HK-2 (cell line): ENCODE data around the gene GSE1.

ENCODE experiments used
- DNase-seq: peaks from one replicate; pipeline ENCODE4 v3.0.0-alpha.2; 2018; ENCODE audit not compliant: unreplicated experiment

The GSE1 gene

DNA sequence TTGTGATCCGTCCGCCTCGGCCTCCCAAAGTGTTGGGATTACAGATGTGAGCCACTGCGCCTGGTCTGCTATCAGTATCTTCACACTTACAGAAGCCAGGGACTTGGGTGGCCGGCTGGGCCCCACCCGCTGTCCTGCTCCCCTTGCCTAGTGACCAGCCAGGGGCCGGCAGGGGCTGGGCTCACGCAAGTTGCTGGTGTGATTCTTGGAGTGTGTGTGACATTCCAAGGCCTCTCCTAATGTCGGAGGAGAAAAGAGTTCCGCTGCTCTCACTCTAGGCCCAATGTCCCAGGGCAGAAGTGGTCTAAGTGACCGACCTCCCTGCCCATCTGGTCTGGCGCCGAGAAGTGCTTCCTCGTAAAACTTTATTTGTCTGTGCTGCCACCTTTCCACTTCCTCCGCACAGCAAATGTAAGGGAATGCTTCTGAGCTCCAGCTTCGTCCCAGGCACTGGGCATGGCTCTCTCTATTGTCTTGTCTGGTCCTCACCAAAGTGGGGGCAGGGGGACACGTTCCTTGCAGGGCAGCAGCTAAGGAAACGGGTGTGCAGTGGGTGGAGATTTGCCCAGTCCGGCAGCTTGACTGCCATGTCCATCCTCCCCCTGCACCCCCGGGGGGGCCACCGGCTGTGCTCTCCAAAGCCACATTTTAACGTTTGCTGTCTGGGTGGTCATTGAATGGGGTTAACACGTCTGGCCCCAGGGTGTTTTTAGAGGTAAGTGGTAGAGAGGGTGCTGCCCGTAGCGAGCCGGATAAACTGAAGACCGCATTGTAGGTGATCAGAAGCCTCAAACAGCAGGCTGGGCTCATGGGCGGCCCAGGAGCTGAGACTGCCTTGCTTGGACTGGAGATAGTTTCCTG lies 7.8 kb upstream of the GSE1 start:
- no peak for DNase-seq

DNA sequence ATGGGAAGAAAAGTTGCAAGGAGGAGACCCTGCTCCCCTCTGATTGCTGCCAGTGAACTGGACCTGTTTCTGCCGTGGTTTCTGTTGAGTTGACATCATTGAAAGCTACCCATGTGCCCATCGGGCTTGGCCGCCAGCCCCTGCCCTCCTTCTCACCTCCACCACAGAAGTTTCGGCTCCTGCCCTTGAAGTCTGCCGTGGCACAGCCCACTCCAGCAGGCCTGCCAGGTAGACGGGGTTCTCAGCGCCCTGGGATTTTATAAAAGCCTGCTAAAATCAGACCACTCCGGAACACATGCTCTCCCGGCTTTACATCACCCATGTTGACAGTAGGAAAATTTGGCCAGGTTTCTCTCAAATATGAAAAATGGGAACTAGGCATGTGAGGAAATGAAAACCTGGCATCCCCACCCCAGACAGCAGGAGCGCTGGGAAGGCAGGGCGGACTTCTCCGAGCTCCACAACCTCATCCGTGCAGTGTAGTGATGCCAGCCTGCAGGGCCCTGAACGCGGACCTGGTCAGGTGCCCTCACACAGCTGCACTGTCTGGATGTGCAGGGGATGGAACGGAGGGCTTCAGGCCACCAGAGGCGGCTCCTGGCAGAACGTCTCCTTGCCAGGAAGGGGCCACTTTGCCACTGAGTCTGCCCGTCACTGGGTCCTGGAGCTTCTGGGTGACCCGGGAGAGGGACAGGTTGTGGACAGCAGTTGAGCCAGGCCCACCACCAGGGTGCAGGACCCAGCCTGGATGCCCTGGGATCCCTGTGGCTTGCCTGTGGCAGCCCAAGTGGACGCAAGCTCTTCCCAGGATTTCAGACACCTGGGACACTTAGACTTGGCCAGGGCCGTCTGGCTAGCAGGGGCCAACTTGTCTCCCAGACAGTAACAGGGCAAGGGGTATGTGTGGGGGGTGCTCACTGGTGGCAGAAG lies 6.9 kb upstream of the GSE1 start:
- no peak for DNase-seq

DNA sequence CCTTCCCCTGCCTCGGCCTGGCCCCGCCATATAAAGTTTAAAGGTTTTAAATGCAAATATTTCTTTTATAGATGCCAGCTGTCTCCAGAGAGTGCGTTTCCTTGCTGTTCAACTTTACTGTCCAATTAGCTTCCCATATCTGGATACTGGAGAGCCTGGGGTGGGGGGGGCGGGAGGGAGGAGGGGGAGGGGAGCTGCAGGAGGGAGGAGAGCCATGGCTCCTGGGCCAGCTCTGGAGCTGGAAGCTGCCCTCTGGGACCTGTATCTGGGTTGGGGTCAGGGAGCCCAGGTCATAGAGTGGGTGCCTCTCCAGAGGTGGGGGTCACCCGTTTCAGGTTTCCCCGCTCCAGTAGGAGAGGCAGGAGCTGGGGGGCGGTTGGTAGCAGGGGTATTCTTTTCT lies 6.2 kb upstream of the GSE1 start:
- no peak for DNase-seq

DNA sequence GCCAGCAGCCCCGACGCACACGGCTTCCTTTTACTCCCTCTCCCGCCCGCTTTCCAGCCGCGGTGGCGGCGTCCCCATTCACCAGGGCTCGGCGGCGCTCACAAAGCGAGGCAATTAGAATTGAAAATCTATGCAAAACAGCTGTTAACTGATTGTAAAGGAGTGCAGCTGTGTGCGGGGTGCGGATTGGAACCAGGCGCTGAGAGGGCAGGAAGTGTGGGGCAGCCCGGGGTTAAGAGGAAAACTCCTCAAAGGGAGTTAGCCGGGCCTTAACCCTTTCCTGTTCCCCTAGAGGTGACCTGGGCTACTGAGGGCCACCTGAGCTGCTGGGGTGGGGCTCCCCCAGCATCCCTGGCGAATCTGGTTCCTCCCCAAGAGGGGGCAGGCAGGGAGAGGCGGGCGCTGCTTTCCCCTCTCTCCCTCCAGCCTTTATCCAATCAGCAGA lies 5.8 kb upstream of the GSE1 start:
- DNase-seq, result no peak

DNA sequence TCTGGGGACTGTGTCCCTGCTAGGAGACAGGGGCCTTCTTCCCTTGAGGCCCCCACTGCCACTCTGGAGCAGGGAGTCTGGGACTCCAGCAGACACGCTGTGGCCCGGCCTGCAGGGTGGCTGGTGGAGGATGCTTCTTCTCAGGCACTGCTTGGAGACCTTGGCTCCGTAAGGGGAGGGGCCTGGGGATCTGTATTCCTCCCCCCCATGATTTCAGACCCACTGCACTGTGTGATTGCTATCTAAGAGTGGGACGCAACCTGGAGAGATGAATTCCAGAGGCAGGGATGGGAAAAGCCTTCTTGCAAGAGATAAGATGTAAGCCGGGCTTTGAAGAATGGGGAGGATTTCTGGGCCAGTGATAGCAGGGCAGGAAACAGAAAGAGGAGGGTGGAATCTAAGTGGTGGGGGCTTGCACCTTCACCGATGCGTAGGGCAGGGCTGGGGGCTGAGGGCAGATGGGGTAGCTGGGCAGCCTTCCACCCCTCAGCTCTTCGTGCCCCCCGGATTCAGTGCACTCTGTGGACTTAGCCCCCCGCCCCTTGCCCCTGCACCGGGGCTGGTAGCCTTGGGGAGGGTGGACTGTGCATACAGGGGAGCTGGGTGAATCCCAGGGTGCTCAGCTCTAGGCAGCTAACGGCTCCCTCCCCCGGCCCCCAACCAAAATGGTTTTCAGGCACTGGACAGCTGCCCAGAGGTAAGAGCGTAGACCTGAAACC lies 5.2 kb upstream of the GSE1 start:
- no peak for DNase-seq

DNA sequence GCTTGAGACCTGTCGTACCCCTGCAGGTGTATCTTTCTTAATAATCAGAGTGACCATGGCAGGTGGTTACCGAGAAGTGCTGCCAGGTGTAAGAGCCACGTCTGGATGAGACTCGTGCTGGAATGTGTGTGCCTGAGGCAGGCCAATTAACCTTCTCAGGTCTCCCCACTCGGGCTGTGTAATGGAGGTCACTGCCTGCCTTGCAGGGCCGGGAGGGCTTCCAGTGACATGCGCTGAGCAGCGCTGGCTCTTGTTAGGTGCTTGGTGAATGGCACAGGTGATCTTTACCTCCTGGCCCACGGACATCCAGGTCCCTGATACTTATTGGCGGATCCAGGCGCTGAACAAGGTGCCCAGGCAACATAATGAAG lies 4.6 kb upstream of the GSE1 start:
- DNase-seq, result no peak

DNA sequence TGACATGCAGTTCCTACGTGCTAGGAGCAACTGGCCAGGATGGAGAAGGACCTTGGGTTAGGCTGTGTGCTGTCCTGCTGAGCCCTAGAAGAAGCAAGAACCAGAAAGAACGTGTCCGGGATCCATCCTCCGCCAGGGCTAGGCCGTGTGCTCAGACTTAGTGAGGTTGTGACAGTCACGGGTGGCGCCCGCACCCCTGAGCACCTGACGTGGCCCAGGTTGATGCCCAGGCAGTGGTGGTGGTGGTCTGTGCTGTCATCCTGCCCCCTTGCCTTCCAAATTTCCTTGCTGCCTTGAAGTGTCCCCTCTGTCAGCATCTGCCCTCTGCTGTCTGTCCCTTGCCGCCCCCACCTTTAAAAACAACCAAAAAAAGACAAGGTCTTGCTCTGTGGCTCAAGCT lies 4.2 kb upstream of the GSE1 start:
- no peak for DNase-seq

DNA sequence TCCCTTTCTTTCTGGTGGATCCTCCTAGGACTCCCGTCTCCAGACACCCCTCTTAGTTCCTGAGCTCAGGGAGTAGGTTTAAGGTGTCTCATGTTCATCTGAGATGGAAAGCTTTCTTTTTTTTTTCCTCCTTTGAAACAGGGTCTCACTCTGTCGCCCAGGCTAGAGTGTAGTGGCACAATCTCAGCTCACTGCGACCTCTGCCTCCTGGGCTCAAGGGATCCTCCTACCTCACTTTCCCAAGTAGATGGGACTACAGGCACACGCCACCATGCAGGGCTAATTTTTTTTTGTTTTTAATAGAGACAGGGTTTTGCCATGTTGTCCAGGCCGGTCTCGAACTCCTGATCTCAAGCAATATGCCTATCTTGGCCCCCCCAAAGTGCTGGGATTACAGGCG lies 3.6 kb upstream of the GSE1 start:
- no peak for DNase-seq

DNA sequence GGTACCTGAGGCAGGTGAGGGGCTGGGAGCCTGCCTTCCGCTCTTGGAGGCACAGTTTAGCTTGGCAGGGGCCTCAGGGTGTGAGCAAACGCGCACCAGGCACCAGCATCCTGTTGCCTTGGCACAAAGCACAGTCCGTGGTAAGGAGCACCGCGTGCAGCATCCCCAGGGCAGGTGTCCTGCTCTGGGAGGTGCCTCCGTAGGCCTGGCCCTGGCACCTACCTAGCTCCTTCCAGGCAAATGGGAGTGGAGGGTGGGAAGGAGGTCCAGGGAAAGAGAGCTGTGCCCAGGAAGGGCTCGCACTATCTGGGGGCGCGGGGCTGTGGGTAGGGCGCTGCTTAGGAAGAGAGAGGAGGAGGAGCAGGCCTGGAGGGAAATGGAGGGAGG lies 3.1 kb upstream of the GSE1 start:
- DNase-seq, result no peak

DNA sequence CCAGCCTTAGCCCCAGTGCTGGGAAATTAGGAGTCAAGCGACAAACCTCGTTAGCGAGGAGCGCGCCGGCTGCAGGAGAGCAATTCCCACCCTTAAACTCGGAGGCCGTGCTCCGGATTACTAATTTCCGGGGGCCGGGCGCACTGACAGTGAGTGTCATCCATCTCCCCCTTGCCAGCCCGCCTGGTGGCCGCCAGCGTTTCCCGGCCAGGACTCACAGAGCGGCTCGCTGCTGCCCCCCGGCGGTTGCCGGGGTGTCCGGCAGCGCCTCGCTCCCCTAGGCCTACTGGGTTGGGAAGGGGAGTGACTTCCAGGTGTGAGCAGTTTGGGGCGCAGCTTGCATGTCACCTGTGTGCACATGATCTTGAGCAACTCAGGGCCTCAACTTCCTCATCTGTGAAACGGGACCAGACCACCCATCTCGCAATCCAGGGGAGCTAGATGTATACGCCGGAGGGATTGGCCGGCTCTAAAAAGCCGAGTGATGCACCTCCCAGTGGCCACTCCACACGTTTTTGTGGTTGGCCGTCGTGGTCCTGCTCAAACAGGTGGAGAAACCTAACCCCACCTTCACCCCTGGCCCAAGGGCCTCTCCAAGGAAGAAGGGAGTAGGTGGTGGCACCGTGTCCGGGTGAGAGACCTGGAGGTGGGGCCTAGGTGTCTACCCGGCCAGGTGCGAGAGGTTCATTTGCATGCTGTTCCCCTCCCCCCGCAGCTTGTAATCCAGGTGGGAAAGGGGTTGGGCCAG lies 2.5 kb upstream of the GSE1 start:
- peak; percentile 91 for DNase-seq

DNA sequence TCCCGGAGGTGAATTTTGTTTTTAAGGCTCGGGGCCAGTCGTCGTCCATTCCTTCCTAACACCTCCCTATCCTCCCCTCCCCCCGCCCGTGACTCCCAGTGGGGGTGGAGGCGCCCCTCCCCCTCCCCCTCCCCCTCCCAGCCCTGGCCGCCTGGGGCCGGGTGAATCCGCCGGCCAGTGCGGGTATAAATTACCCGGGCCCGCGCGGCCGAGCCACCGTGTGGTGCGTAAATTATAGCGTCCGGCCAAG lies 2.0 kb upstream of the GSE1 start:
- DNase-seq, result no peak

DNA sequence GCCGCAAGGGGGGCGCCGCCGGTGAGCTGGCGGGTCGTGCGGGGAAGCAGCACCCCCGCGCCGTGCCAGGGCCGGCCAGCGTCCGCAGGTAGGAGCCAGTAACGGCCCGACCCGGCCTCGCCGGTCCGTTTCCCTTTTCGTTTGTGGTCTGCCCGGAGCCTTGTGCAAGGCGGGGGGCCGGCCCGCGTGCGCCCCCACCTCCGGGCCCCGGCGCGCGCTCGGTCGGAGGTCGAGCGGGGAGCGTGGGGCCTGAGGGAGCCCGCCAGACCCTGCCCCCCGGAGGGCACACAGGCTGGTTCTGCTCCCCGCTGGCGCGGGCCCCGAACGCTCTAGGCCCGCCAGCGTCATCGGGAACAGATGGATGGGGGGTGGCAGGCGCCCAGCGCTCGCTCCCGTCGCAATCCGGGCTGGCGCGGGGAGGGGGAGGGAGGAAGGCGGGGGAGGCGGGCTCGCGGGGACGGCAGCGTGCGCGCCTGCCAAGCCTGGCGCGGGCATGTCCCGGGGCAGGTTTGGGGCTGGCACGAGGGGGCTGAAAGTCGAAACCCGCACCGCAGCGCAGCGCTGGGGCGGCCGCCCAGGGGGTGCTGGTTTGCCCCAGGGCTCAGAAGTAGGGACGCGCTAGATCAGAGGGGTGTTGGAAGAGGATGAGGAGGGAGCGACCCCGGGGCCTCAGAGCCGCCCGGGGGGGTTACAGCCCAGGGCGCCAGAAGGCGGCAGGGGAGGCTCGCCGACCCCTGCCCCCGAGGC lies 1.5 kb upstream of the GSE1 start:
- DNase-seq, result peak; percentile 82

DNA sequence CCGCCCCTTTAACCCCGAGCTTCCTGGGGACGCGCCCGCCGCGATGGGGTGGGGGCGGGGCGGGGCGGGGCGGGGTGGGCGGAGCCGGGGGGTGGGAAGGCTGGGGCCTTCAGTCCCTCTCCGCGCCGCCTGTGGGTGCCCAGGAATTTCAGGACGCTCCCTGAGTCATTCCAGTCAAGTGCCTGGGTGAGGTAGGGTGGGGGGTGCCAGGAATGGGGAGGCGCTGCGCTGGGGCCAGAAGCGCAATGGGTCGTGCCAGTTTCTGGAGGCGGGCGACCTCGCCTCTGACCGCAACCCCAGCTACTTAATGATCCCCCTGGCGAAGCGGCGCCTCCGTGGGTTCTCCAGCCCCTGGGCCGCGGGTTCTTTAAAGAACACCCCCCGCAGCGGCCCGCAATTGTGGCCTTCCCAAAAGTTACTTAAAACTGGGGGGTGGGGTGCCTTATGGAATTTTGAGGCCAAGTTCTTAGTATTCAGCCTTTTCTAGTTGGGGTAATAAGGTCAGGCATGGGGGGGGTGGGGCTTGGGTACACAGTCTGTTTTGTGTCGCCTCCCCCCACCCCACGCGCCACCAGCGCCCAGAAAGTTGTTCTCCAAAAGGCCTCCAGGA lies 826 bp upstream of the GSE1 start:
- DNase-seq, result peak; percentile 97

DNA sequence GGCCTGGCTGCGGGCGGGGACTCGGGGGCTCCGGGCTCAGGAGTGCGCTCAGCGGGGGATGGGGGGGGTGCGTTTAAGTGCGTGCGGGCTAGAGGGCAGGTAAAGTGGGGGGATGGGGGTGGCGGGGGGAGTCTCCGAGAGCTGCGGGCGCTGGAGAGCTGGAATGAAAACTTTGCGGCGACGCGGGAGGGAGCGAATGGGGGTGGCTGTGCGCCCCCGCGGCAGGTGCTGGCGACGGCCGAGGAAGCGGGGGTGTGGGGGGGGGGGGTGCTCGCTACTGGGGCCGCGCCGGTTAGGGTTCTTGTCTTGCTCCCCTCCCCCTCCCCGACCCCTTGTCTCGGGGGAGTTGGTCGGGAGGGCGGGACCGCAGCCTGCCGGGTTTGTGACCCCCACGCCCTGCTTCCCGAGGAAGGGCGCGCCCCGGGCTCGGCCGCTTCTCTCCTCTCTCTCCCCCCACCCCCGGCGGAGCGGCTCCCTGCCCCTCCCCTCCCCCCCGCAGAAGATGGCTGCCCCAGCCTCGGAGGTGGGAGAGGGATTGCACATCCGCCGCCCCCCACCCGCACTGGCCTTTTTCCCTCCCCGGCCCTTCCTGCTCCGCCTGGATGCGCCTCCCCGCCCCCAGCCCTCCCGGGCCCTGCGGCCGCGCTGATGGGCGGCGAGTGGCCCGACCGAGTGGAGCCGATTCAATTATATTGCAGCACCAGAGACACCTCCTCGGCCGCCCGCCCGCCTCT lies 649 bp downstream of the GSE1 start:
- DNase-seq, result peak; percentile 72

DNA sequence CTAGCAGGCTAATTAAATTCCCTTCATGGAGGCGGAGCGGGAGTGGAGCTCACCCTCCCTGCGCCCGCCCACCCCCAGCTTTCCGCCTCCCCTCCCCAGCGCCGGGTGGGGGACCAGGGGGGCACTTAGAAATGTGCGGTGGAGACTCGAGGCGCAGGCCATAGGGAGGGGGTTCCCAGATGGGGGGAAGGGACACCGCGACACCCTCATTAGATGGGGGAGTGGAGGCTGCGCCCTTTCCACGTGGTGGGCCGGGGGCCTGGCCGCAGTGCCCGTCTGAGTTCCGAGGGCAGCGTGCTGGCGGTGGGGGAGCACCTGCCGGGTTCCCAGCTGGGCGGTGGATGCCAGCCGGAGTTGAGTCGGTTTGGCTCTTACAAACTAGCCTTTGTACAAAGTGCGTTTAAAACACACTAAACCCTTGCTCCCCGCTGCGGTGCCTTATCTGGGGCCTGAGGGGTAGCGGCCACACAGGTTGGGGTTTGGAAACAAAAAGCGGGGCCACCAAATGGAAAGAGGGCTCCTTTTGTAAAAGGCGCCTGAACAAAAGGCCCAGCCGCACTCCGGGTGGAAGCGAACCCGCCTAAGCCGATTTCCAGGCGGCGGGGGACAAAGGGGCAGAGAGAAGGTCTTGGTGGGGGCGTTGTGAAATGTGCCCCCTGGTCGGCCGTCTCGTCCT lies 1.4 kb downstream of the GSE1 start:
- DNase-seq, result peak; percentile 5

DNA sequence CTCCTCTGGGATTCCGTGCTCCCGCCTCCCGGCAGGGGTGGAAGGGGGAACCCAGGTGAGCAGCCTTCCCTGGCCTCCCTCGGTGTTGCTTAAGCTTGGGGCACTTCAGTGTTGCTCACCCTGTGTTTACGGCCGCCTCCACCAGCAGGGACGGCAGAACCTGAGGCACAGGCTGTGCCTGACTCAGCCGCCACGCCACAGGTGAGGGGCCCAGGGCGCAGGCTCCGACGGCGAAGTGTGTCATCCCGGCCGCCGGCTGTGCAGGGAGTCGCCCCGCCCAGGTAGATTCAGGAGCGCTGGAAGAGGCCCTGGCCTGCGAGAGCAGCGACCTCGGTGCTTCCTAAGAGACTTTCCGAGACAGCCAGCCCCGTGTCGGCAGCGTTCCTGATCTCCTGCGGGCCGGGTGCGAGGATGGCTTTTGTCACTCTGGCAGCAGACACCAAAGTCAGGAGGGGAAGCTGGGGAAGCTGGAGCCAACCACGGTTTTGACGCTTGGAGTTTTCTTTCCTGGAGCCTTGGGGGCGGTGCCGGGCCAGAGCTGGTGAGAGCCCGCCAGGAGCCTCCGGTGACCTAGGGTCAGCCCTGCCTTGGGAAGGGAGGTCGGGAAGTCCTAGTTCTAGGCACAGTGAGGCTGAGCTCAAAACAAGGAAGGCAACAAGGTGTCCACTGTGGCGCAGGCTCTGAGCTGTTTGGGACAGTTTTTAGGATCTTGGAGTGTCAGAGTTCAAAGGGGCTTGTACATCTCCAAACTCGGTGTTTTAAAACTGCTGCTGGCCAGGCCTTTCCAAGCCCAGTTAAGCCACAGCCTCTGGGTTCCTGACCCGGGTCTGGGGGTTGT lies 2.1 kb downstream of the GSE1 start:
- peak; percentile 40 for DNase-seq

DNA sequence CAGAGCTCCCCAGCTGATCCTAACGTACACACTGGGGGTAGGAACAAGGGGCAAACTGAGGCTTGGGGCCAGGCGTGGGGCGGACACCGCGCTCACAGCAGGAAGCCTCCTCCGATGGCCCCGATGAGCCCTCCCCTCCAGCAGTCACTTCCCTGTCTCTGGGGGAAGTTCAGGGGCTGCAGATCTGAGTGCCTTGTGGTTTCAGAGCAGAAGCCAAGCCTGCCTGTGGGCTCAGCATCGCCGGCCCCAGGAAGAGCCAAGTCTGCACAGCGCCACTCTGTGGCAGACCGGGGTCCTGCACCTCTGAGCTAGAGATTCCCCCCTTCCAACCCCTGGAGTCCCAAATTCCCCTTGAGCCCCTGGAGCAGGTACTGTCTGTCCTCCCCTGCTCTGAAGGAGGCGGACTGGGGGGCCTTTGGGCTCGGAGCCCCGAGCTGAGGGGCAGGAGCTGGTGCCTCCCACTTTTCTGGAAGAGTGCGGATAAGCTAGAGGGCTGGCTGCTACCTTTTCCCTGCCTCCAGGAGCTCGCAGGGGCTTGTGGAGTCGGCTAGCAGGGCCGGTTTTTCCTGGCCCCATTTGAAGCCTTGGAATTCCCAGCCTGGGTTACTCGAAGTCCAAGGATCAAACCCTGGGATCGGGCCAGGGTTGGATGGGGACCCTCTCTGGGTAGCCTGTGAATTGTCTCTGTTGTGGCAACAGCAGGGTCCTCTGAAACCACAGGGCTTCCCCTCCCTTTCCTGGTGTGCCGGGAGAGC lies 2.9 kb downstream of the GSE1 start:
- DNase-seq, result peak; percentile 78
